Left kidney (tissue), 2 donors: ENCODE data around the gene BRAF. TPM values are rescaled to one million over a fixed set of nuclear protein-coding genes. Genes with fewer than 3 reads are reported as not detected.
"Not testable (repeated sequence)": the region's sequence is repeated elsewhere in the genome, so short reads cannot be mapped to it uniquely, and the experiment has no call there.

Experiments used
- DNase-seq: peaks from one replicate; pipeline ENCODE4 v3.0.0-alpha.2; 2013
- polyA plus RNA-seq: library from polyadenylated mRNA; unstranded; fragments of 120-200 nt; gene quantifications from one replicate; pipeline ENCODE4 v1.2.1, GENCODE V29; 2013; ENCODE audit not compliant: insufficient read length

The BRAF gene
- polyA plus RNA-seq, 1 donor, result 31.8 TPM

DNA sequence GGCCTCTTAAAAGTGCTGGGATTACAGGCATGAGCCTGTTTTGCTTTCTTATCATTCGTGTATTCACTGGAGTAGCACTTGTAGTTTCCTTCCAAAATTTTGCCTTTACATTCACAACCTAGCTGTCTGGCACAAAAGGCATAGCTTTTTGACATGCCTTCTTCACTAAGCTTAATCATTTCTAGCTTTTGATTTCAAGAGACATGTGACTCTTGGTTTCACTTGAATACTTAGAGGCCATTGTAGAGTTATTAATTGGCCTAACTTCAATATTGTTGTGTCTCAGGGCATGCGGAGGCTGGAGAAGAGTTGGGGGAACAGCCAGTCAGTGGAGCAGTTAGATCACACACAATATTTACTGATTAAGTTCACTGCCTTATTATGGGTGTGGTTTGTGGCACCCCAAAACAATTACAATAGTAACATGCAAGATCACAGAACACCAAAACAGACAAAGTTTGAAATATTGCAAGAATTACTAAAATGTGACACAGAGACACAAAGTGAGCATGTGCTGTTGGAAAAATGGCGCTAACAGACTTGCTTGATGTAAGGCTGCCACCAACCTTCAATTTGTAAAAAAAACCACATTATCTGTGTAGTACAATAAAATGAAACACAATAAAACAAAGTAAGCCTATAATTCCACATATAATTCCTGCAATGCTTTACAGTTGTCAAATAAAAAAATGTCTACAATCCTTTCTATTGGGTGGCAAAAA is 43.1 kb downstream of the BRAF start:
- DNase-seq, result no peak

DNA sequence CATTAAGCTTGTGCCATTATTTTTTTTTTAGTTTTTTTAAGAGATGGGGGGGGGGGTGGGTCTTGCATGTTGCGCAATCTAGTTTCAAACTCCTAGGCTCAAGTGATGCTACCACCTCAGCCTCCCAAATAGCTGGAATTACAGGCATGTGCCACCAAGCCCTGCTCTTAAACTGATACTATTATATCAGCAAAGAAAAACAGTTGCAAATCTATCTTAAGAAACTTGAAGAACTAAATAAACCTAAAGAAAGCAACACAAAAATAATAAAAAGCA is 47.5 kb downstream of the BRAF start:
- DNase-seq, result no peak

DNA sequence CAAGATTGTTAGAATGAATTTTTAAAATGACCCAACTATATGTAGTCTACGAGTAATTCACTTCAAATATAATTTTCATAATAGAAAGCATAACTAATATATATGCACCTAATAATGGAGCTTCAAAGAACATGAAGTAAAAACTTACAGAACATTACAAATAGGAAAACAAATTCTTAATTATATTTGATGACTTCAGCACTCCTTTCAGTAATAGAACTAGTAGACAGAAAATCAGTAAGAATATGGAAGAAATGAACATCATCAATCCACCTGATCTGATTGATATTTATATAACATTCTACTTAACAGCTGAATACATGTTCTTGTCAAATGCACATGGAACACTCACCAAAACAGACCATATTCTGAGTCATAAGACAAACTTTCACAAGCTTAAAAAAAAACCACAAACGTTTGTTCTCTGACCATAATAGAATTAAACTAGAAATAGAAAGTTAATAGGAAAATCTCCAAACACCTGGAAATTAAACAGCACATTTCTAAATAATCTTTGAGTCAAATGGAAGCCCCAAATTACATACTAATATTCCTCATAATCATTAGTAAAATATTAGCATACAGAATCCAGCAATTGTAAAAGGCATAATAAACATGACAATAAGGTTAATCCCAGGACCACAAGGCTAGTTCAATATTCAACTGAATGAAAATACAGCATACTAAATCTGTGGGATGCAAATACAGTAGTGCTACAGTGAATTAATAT is 48.0 kb downstream of the BRAF start:
- no peak for DNase-seq

GRCh38 chr7:140873434-140873833 is 51.3 kb downstream of the BRAF start:
- no peak for DNase-seq

DNA sequence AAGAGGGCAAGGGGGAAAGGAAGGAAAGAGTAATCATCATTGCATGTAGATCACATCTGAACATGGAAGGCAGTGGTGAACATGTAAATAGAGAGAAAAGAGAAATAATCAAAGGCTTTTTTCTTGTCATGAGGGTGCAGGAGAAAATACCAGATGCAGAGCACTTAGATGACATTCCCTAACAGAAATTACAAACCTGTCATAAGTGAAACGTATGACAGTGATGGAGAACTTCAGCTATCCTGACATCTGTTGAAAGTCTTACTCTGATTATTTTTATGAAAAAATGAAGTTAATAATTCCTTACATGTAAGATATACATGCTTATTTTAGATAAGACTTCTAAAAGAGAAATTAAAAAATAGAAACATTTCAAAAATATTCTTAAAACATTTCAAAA is 54.7 kb downstream of the BRAF start:
- no peak for DNase-seq

- DNase-seq, result no peak
Observed at GRCh38 chr7:140869430-140869829, 55.3 kb downstream of the BRAF start.

- no peak for DNase-seq
Observed at GRCh38 chr7:140867467-140868462, 57.0 kb downstream of the BRAF start.

- no peak for DNase-seq
Observed at GRCh38 chr7:140866926-140867325, 57.8 kb downstream of the BRAF start.

- no peak for DNase-seq
Observed at GRCh38 chr7:140864732-140865131, 60.0 kb downstream of the BRAF start.

GRCh38 chr7:140863867-140864266 is 60.9 kb downstream of the BRAF start:
- DNase-seq, result no peak

DNA sequence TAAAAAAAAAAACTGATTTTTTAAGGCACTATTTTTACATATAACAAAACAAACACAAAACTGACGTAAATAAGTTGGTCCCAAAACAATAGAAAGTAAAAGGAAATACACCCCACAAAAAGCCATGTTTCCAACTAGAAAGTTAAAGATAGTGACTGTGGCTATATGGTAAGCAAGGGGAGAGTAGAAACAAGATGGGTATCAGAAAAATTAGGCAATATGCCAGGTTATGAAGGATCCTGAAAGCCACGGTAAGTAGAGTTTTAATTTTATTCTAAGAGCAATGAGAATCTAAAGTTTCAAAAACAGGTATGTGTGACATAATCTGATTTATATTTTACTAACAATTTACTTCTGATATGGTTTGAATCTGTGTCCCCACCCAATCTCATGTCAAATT is 61.5 kb downstream of the BRAF start:
- no peak for DNase-seq

- DNase-seq, result no peak
Observed at GRCh38 chr7:140857048-140857447, 67.7 kb downstream of the BRAF start.

GRCh38 chr7:140841166-140841715 is 83.5 kb downstream of the BRAF start:
- DNase-seq, result no peak

DNA sequence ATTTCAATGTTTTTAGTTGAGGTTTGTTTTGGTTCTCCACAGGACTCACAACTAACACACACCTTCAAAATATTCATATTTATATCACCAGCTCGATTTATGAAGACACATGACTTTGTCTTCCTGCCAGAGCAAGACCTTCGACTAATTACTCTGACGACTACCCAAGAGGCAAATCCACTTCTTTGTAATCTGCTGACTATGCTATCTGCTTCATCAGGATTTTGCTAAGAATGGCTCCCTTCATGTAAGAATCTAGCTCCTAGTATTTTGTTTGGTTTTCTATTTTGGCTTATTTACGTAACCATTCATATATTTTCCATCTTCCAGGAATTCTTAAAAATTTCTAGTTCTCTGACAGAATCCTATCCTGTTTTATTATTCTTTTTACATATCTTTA is 93.0 kb downstream of the BRAF start:
- no peak for DNase-seq

- no peak for DNase-seq
Observed at GRCh38 chr7:140829720-140830119, 95.0 kb downstream of the BRAF start.

DNA sequence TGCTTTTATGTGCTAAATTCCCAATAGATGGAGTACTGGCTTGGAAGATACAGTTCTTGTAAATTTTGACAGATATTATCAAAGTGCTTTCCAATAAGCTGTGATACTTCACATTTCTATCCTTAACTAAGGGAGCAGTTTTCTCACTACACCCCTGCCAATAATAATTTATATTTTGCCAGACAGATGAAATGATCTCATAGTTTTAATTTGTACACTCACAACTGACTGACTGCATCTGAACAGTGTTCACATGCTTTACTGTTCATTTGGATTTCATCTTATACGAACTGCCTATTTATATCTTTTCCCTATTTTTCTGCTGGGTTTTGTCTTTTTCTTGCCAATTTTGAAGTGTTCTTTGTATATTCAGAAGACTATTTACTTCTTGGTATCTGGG is 96.0 kb downstream of the BRAF start:
- no peak for DNase-seq

DNA sequence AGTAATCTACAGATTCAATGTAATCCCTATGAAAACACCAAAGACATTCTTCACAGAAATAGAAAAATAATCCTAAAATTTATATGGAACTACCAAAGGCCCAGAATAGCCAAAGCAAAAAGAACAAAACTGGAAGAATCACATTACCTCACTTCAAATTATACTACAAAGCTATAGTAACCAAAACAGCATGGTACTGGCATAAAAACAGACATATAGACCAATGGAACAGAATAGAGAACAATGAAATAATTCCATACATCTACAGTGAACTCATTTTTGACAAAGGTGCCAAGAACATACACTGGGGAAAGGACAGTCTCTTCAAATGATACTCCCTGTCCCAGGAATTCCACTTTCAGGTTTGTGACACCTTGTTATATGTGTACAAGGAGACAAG is 107.3 kb downstream of the BRAF start:
- not testable (repeated sequence) for DNase-seq

- DNase-seq, result peak; percentile 71
Observed at GRCh38 chr7:140810830-140811556, 113.7 kb downstream of the BRAF start.

GRCh38 chr7:140810385-140810784 is 114.3 kb downstream of the BRAF start:
- DNase-seq, result no peak

- no peak for DNase-seq
Observed at GRCh38 chr7:140778975-140779374, 145.8 kb downstream of the BRAF start.

- no peak for DNase-seq
Observed at GRCh38 chr7:140778568-140778967, 146.2 kb downstream of the BRAF start.

GRCh38 chr7:140774371-140774770 is 150.4 kb downstream of the BRAF start:
- DNase-seq, result no peak
